HepG2 (cell line): ENCODE data around the gene VCL. TPM values are rescaled to one million over a fixed set of nuclear protein-coding genes. Genes with fewer than 3 reads are reported as not detected.

Experiments
- ATAC-seq: fragments of 200-7000 bp; cut with Tn5 transposase; 3 replicates; pipeline ENCODE4 v1.9.1; 2020; ENCODE audit warnings: mild to moderate bottlenecking, moderate library complexity
- BruUV-seq: library from RNA; stranded (reverse); fragments of 400-500 nt; replicated peaks from 2 replicates; lab custom pipeline; 2021; lab: Mats Ljungman, UMichigan
- CTCF ChIA-PET: fragments of 300-600 bp; formaldehyde crosslinking; extraction: SDS; loops from one replicate; lab custom pipeline; 2021; ENCODE audit warnings: low total read pairs, inconsistent platforms, low intra/inter-chr PET ratio; lab: Yijun Ruan, JAX
- POLR2A ChIA-PET: fragments of 350-600 bp; sonication (Branson Sonifier 250); formaldehyde crosslinking; loops from one replicate; lab custom pipeline; 2020; ENCODE audit warnings: antibody characterized with exemption, inconsistent platforms; lab: Yijun Ruan, JAX
- DNase-seq: peaks from one replicate; pipeline ENCODE4 v3.0.0-alpha.2; 2015; ENCODE audit warnings: low spot score
- FAIRE-seq: peaks from 3 replicates; lab custom pipeline; 2011; peaks lifted over from hg19 to GRCh38; lab: Jason Lieb, UNC
- H2AFZ ChIP-seq: one replicate; pipeline ENCODE4 v1.6.1; 2011; ENCODE audit warnings: low read length, inconsistent platforms
- H3K27ac ChIP-seq: fragments of 300-600 bp; 3 replicates; pipeline ENCODE4 v1.8.0; 2011; ENCODE audit warnings: mixed run types, mild to moderate bottlenecking, mixed read lengths, low read length, inconsistent platforms; ENCODE audit not compliant: insufficient read depth; ENCODE audit errors: extremely low read length
- H3K27me3 ChIP-seq, 2 experiments: fragments of 200-600 bp in 1 of 2; 2 replicates in 1 of 2; 3 replicates in 1 of 2; pipeline versions ENCODE4 v1.6.0 to v1.8.0; 2011; ENCODE audit warnings: low read length in 2 of 2, mild to moderate bottlenecking in 2 of 2, moderate library complexity in 2 of 2, inconsistent platforms in 1 of 2; ENCODE audit not compliant: insufficient read depth in 2 of 2, control insufficient read depth in 1 of 2
- H3K36me3 ChIP-seq, 2 experiments: fragments of 200-600 bp in 1 of 2; replicated peaks in 1 of 2; 2 replicates in 1 of 2; 3 replicates in 1 of 2; pipeline versions ENCODE4 v1.5.1 to v1.8.0; 2011; ENCODE audit warnings: low read length in 2 of 2, inconsistent platforms in 1 of 2; ENCODE audit not compliant: insufficient read depth in 2 of 2, control insufficient read depth in 1 of 2
- H3K4me1 ChIP-seq: 2 replicates; pipeline ENCODE4 v1.5.1; 2012; ENCODE audit warnings: low read length, inconsistent platforms; ENCODE audit not compliant: insufficient read depth
- H3K4me2 ChIP-seq: 2 replicates; pipeline ENCODE4 v1.6.0; 2011; ENCODE audit warnings: low read depth, low read length, inconsistent platforms
- H3K4me3 ChIP-seq, 3 experiments: fragments of 200-600 bp in 1 of 3; sonication (generic), shearing (Covaris generic) in 1 of 3; replicated peaks in 1 of 3; 2 replicates each; pipeline ENCODE4 v1.5.1; 2011 to 2016; ENCODE audit warnings: low read length in 3 of 3, inconsistent platforms in 2 of 3, low read depth in 2 of 3, mild to moderate bottlenecking in 2 of 3, control low read depth in 1 of 3, mixed read lengths in 1 of 3; ENCODE audit not compliant: insufficient read depth in 1 of 3
- H3K79me2 ChIP-seq: one replicate; pipeline ENCODE4 v1.6.1; 2011; ENCODE audit warnings: low read length, inconsistent platforms; ENCODE audit not compliant: insufficient read depth
- H3K9ac ChIP-seq: 2 replicates; pipeline ENCODE4 v1.6.0; 2011; ENCODE audit warnings: mild to moderate bottlenecking, low read depth, low read length, inconsistent platforms; ENCODE audit not compliant: insufficient read depth
- H3K9me3 ChIP-seq: 2 replicates; pipeline ENCODE4 v1.5.1; 2012; ENCODE audit warnings: mild to moderate bottlenecking, low read length
- H4K20me1 ChIP-seq: 2 replicates; pipeline ENCODE4 v1.6.0; 2011; ENCODE audit warnings: inconsistent platforms, mild to moderate bottlenecking, low read length, moderate library complexity; ENCODE audit not compliant: insufficient read depth
- MTF1 ChIP-seq: sonication (generic); formaldehyde crosslinking; IDR thresholded peaks from 2 replicates; pipeline ENCODE4 v1.5.0; 2020; ENCODE audit warnings: missing genetic modification reagents
- ZMYM4 ChIP-seq: sonication (generic); formaldehyde crosslinking; IDR thresholded peaks from 2 replicates; pipeline ENCODE4 v1.8.1; 2023; ENCODE audit warnings: mild to moderate bottlenecking, missing genetic modification reagents
- ZNF773 ChIP-seq: sonication (generic); formaldehyde crosslinking; IDR thresholded peaks from 2 replicates; pipeline ENCODE4 v1.4.0; 2020; ENCODE audit warnings: missing genetic modification reagents, borderline replicate concordance
- ZSCAN30 ChIP-seq: sonication (generic); formaldehyde crosslinking; IDR thresholded peaks from 2 replicates; pipeline ENCODE4 v1.5.0; 2020; ENCODE audit warnings: mild to moderate bottlenecking, missing genetic modification reagents
- ZSCAN31 ChIP-seq: sonication (generic); formaldehyde crosslinking; IDR thresholded peaks from 2 replicates; pipeline ENCODE4 v1.5.0; 2020; ENCODE audit warnings: low read depth, mild to moderate bottlenecking, missing genetic modification reagents
- WGBS: methylation state at CpG from one replicate; pipeline ENCODE4 v1.1.6; 2017; ENCODE audit warnings: low lambda C conversion rate; 5-methylcytosine and 5-hydroxymethylcytosine counted together
- in situ Hi-C: cut with HindIII; loops from 2 replicates; pipeline ENCODE4 v1.10.0; 2017; ENCODE audit warnings: low pct_unique_long_range_greater_than_20kb; ENCODE audit not compliant: extremely low pct_ligation_motif_present
- intact Hi-C: fragments of 100-400 bp; cut with micrococcal nuclease; formaldehyde crosslinking; loops from one replicate; pipeline ENCODE4 v1.10.0; 2022; ENCODE audit not compliant: unreplicated experiment
- polyA plus RNA-seq, 8 experiments: library from polyadenylated mRNA; depleted of rRNA in 3 of 8; stranded (reverse) in 7 of 8; unstranded in 1 of 8; fragments of >200 nt; fragmentation: Illumina TruSeq in 4 of 8; extraction: Trizol in 4 of 8; gene quantifications; 2 replicates each; pipeline versions ENCODE4 v1.2.1 to v1.2.3, GENCODE V29; 2011 to 2016; ENCODE audit warnings: low read depth in 4 of 8, missing spikeins in 1 of 8, mixed read lengths in 1 of 8; ENCODE audit not compliant: insufficient read depth in 1 of 8
- total RNA-seq, 5 experiments: library from RNA; depleted of rRNA; stranded (reverse); fragments of >200 nt; fragmentation: Illumina TruSeq; extraction: Trizol; gene quantifications; 2 replicates each; pipeline ENCODE4 v1.2.3, GENCODE V29; 2016; ENCODE audit warnings: low read depth in 1 of 5
- TF ChIP-seq, protein P1 (sequence below): sonication (generic); formaldehyde crosslinking; conservative IDR thresholded peaks from 2 replicates; pipeline ENCODE4 v1.8.0; 2022; ENCODE audit warnings: missing genetic modification reagents
- TF ChIP-seq, protein P2 (sequence below): sonication (generic); formaldehyde crosslinking; IDR thresholded peaks from 2 replicates; pipeline ENCODE4 v1.5.0; 2020; ENCODE audit warnings: missing genetic modification reagents

VCL gene
- total and polyA plus RNA-seq, 2 of the 13 experiments (the other 11 are each of a cell fraction or from before 2014, with no cell fraction given), result 17.3 to 26.9 TPM

DNA sequence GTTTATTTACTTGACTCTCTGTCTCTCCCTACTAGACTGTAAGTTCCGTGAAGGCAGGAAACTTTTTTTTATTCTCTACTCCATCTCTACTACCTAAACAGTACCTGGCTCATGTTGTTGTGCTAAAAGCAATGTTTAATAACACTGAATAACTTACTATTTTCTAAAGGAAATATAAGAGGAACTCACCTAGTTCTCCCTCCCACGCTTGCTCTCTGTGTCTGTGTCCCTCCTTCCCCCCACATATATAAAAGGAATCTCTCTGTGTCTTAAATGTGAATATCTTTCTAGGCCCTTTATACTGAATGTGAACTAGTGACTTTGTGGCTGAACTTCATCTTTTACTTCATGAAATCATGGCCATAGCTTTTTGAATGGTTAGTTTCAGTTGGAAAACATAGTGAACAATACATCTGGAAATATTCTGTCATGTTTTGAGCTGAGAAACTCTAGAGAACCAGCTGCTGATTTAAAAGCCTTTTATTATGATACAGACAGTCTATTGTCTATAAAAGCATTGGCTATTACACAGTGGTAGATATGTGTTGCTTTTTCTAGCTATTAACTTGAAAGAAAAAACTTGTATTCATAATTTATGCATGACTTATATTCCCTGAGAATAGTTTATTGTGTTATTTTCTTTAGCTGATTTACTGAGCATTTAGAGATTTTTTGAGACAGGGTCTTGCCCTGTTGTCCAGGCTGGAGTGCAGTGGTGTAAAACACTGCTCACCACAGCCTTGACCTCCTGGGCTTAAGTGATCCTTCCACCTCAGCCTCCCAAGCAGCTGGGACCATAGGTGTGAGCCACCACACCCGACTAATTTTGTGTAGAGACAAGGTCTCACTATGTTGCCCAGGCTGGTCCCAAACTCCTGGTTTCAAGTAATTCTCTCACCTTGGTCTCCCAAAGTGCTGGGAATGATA, 42.5 kb downstream of the VCL start:
- CTCF ChIA-PET, result no interaction called here
- H3K4me1 ChIP-seq, result no peaks in the 10 kb centered on the region
- no TSS peak for BruUV-seq
- no peak overlapping the region for H3K4me2 ChIP-seq
- intact Hi-C loops, result no loop called here
- WGBS, result 56% methylated on average over 3 of the region's 3 CpGs
- no peaks in the 10 kb centered on the region for H4K20me1 ChIP-seq
- H3K36me3 ChIP-seq, result peaks cover 0 to 6% of the 10 kb centered on the region in 2 experiments; a peak in 2 of 5 replicates
- TF ChIP-seq MTF1 (no peak), ZSCAN31 (CRISPR knock-in tag) (no peak), ZNF773 (CRISPR knock-in tag) (no peak), ZMYM4 (CRISPR knock-in tag) (no peak), ZSCAN30 (CRISPR knock-in tag) (no peak)
- TF ChIP-seq, protein P1, sequence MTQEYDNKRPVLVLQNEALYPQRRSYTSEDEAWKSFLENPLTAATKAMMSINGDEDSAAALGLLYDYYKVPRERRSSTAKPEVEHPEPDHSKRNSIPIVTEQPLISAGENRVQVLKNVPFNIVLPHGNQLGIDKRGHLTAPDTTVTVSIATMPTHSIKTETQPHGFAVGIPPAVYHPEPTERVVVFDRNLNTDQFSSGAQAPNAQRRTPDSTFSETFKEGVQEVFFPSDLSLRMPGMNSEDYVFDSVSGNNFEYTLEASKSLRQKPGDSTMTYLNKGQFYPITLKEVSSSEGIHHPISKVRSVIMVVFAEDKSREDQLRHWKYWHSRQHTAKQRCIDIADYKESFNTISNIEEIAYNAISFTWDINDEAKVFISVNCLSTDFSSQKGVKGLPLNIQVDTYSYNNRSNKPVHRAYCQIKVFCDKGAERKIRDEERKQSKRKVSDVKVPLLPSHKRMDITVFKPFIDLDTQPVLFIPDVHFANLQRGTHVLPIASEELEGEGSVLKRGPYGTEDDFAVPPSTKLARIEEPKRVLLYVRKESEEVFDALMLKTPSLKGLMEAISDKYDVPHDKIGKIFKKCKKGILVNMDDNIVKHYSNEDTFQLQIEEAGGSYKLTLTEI, result no peak
- TF ChIP-seq, protein P2, sequence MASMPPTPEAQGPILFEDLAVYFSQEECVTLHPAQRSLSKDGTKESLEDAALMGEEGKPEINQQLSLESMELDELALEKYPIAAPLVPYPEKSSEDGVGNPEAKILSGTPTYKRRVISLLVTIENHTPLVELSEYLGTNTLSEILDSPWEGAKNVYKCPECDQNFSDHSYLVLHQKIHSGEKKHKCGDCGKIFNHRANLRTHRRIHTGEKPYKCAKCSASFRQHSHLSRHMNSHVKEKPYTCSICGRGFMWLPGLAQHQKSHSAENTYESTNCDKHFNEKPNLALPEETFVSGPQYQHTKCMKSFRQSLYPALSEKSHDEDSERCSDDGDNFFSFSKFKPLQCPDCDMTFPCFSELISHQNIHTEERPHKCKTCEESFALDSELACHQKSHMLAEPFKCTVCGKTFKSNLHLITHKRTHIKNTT (CRISPR knock-in tag), result no peak
- no peak overlapping the region for H3K27ac ChIP-seq
- H3K9me3 ChIP-seq, result no peaks in the 10 kb centered on the region
- no peaks in the 10 kb centered on the region for H3K79me2 ChIP-seq
- no peak overlapping the region for H3K9ac ChIP-seq
- ATAC-seq (no peak), FAIRE-seq (no peak), DNase-seq (no peak)
- no peaks in the 10 kb centered on the region for H3K27me3 ChIP-seq
- no peak overlapping the region for H3K4me3 ChIP-seq
- in situ Hi-C loops, result no loop called here
- POLR2A ChIA-PET, result no interaction called here
- no peak overlapping the region for H2AFZ ChIP-seq
